Fibroblast of the aortic adventitia (primary cell): ENCODE measurements around the gene ANO2. TPM values are rescaled to one million over a fixed set of nuclear protein-coding genes. Genes with fewer than 3 reads are reported as not detected.

Experiments used
- DNase-seq: peaks from one replicate; pipeline ENCODE4 v3.0.0-alpha.2; 2010; ENCODE audit warnings: low read depth
- H3K4me3 ChIP-seq: 2 replicates; pipeline ENCODE4 v1.5.1; 2011; ENCODE audit warnings: low read depth, mild to moderate bottlenecking, control low read depth, low read length, moderate library complexity
- CTCF ChIP-seq: IDR thresholded peaks from 2 replicates; pipeline ENCODE4 v1.5.1; 2011; ENCODE audit warnings: mild to moderate bottlenecking, low read length, control low read depth, inconsistent platforms; ENCODE audit not compliant: insufficient read depth
- total RNA-seq: library from RNA; depleted of rRNA; stranded (reverse); fragments of >200 nt; gene quantifications from 2 replicates; pipeline ENCODE4 v1.2.3, GENCODE V29; 2012; ENCODE audit warnings: low replicate concordance

Gene ANO2
- total RNA-seq, 1 donor, result not detected

DNA sequence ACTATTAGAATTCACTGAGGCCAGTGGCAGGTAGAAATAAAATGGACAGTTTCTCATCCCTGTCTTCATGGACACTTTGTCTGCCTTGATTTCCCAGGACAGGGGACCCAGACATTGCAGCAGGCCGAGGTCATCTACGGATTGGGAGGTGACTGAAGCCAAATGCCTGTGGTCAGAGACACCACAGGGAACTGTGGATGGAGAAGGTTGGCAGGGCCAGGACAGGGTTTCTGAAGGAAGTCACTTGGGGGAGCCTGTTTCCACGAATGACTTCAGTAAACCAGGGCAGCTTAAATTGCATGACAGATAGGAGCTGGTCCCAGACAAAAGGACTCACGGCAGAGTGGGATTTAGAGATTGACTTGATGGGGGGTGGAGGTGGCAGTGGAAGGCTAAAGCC is 288.2 kb downstream of the ANO2 start:
- DNase-seq, result no peak
- TF ChIP-seq CTCF, result no peak
- no peak overlapping the region for H3K4me3 ChIP-seq

DNA sequence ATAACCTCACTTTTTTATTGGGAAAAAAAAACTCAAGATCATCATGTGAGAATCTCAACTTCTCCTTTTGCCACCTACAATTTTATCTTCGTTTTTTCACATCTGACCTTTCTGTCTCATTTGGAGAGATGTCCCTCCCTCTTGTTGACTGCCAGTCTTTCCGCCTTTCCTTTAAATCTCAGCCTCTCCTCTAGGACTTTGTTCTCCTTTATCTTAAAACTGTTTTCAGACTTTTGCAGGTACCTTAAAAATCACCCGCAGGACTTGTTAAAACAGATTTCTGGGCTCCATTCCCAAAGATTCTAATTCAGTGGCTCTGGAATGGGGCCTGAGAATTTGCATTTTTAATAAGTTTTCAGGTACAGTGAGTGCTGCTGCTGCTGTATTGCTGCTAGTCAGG is 289.9 kb downstream of the ANO2 start:
- no peak for TF ChIP-seq CTCF
- H3K4me3 ChIP-seq, result no peak overlapping the region

GRCh38 chr12:5654019-5654418 is 291.0 kb downstream of the ANO2 start:
- no peak for TF ChIP-seq CTCF
- no peak overlapping the region for H3K4me3 ChIP-seq
- DNase-seq, result no peak

More for the DNA sequence above, 289.9 kb downstream of the ANO2 start:
- no peak for DNase-seq

DNA sequence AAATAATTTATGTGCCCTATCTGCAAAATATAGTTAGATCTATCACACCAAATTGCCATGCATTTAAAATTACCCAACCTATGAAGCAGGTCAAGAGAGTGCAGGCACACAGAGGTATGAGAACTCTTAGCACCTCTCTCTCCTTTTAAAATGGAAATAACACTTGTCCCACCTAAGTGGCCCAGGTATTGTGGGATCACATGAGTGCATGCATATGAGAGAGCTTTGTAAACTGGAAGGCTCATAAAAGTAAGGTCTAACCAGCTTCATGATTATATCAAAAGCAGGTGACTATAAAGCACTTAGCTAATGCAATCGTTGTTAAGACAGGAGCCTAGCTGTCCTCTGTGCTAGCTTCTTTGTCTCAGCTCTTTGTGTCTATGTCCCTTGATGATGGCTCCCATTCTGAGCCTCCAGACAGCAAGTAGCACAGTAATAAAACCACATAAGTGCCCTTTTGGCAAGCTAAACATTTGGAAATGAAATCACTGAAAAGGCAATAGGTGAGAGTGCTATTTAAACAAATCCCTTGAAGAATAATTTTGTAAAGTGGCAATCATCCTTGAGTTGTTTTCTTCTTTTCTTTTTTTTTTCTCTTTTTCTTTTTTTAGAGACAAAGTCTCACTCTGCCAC is 294.1 kb downstream of the ANO2 start:
- DNase-seq, result no peak
- H3K4me3 ChIP-seq, result no peak overlapping the region
- TF ChIP-seq CTCF, result no peak

- no peak overlapping the region for H3K4me3 ChIP-seq
- no peak for DNase-seq
- TF ChIP-seq CTCF, result no peak
These were observed 294.8 kb downstream of the ANO2 start for GRCh38 chr12:5650281-5650680.

GRCh38 chr12:5648692-5649359 is 296.2 kb downstream of the ANO2 start:
- no peak overlapping the region for H3K4me3 ChIP-seq
- no peak for DNase-seq

More at GRCh38 chr12:5648692-5649359, 296.2 kb downstream of the ANO2 start:
- TF ChIP-seq CTCF, result no peak
